GM18519 (cell line): ENCODE data around the gene HDAC9.
"Not testable (repeated sequence)": the region's sequence is repeated elsewhere in the genome, so short reads cannot be mapped to it uniquely, and the experiment has no call there.

Experiments used
- ATAC-seq: cut with Tn5 transposase; IDR thresholded peaks from one replicate; pipeline ENCODE4 v1.9.1; 2021; ENCODE audit warnings: mild to moderate bottlenecking, moderate library complexity; ENCODE audit not compliant: unreplicated experiment, low FRiP score

The HDAC9 gene

GRCh38 chr7:18993933-18994668 is 498.6 kb downstream of the HDAC9 start:
- ATAC-seq, result no peak

DNA sequence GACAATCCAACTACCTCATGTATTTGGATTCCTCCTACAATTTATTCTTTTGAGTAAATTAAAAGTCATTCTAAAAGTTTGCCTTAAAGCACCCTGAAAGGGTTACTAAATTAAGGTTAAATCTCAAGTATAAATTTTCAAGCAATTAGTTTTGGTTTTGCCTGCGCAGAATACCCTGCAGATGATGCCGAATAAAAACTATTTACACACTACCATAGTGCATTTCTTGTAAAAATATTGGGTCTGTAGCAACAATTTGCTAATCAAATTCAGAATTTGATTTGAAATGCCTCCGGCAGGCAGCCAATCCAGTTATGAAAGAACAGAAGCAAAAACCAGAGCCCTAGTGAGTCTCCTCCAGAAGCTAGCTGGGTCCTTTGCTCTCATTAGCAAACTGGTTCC is 499.7 kb downstream of the HDAC9 start:
- no peak for ATAC-seq

DNA sequence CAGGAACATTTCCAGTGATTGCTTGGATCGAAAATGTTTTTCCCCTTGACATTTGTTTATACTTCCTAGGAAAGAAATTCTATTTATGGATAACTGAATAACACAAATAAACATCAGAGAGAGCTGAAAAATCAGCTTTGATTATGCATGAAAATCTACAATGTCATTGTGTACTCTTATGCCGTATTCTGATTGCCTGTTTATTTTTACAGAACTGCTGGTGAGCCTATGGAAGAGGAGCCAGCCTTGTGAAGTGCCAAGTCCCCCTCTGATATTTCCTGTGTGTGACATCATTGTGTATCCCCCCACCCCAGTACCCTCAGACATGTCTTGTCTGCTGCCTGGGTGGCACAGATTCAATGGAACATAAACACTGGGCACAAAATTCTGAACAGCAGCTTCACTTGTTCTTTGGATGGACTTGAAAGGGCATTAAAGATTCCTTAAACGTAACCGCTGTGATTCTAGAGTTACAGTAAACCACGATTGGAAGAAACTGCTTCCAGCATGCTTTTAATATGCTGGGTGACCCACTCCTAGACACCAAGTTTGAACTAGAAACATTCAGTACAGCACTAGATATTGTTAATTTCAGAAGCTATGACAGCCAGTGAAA is 500.4 kb downstream of the HDAC9 start:
- ATAC-seq, result no peak

- no peak for ATAC-seq
These were observed 501.0 kb downstream of the HDAC9 start for GRCh38 chr7:18996583-18996982.

GRCh38 chr7:18997477-18998150 is 502.1 kb downstream of the HDAC9 start:
- no peak for ATAC-seq

- no peak for ATAC-seq
These were observed 504.9 kb downstream of the HDAC9 start for GRCh38 chr7:19000410-19000809.

DNA sequence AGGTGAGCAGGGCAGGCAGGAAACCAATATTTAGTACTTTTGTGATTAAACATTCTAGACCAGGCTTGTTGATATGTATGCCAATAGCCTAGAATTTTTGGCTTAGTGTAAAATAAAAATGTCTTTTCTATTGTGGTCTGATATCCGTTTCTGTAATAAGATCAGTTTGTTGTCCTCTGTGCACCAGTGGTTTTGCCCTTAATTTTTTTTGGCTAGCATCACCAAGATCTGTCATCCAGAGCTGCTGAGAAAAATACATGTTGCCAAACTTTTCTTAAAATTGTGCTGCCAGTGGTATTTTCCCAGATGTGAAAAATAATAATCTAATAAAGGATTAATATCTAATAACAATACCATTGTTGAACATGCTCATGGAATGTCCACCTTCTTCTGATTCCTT is 506.3 kb downstream of the HDAC9 start:
- no peak for ATAC-seq

DNA sequence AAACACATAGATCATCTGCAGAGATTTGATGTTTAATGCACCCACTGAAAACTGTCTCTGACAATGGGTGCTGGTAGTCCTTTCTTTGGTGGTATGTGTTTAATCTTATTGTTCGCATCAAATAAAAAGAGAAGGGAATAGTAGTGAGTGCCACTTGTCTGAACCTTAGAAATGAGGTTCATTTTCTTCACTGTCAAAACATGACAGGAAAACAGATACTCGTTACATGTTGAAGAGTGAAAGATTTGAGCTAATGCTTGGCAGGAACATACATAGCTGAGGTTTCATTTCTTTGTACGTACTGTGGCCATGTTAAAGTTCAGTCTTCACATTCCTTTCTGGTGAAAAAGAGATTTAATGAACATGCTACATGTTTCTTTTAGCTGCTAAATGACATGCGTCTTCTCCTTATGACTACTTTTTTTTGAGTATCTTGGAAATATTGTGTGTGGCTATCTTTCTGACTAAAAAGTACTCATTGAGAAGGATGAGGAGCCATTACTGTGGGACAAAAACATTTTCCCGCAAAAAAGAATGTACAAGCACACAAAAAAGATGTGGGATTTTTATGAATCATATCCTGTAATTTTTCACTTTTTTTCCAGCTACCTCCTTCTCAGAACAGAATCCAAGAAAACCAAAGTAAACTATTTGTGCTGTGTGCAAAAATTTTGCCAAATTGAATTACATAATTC is 513.8 kb downstream of the HDAC9 start:
- ATAC-seq, result no peak

DNA sequence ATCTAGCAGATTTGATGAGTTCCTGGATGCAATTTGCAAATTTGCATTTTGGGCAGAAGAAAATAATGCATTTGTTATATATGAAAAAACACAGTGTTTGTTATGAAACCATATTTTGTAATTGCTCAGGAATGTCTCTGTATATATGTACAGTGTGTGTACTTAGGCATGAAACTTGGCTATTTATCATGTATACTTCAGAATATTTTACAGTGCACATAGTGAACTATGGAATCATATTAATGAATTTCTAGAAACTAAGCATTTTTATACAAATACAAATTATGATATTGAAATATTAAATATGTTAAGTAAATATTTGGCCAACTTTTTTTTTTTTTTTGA is 514.4 kb downstream of the HDAC9 start:
- ATAC-seq, result no peak

DNA sequence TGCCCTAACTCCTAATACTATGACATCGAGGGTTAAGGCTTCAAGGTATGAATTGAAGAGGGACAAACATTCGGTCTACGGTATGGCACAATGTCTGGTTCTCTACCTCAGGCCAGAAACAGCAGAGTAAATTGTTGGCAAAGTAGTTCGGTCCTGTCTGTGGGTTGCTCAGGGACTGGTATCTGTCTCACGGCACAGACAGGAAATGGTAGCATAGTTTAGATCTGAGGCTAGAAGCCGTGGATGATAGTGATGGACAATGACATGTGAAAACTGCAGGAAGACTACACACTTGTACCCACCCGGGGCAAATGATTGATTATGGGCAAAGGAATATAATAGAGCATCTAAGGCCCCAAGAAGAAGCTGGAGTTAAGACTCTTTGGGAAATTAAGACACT is 515.7 kb downstream of the HDAC9 start:
- no peak for ATAC-seq

GRCh38 chr7:19015098-19015497 is 519.5 kb downstream of the HDAC9 start:
- ATAC-seq, result no peak

- ATAC-seq, result no peak
These were observed 520.6 kb downstream of the HDAC9 start for GRCh38 chr7:19016140-19016539.

- ATAC-seq, result no peak
These were observed 521.8 kb downstream of the HDAC9 start for GRCh38 chr7:19017374-19017773.

DNA sequence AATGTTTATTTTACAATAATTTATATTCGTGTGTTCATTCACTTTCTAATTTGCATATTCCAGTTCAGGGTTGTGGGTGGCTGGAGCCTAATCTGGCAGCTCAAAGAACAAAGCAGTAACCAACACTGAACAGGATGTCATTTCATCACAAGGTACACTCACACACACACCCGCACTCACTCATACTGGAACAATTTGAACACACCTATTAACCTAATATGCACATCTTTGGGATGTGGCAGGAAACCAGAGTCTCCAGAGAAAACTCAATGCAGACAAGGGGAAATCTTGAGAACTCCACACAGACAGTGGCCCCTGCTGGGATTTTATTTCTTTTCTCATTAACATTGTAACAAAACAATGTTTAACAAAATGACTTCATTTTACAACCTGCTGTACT is 524.5 kb downstream of the HDAC9 start:
- ATAC-seq, result no peak

DNA sequence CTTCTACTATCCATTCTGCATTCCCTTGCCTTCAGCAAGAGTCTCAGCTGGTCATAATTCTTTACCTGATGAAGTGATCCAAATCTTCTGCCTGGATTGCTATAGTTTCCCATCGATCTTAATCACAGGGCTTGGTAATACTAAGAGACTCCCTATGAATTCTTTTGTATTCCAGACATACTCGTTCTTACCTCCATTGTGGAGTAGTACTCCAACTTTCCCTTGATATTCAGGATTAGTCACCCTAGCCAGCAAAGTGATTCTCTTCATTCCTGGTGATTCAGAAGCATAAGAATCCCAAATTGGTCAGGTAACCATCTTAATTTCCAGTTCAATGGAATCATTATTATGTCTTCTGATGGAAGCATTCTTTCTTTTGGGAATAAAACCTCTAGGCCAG is 525.2 kb downstream of the HDAC9 start:
- no peak for ATAC-seq

DNA sequence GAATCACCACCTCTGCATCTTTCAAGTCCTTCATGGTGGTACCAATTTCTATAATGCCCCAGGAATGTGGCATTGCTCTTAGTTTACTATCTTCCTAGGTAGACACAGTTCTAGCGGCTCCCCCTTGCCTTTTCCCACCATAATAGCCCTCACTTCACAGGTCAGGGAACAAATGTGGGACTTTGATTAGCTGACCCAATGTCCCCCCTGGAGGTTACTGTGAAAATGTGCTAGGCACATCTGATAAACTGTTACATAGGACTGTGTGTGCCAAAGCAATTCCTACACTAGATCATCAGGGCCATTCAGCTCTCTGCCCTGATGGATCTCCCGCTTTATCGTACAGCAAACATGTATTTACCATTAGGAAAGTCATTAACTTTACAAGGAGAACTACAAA is 527.9 kb downstream of the HDAC9 start:
- ATAC-seq, result no peak

DNA sequence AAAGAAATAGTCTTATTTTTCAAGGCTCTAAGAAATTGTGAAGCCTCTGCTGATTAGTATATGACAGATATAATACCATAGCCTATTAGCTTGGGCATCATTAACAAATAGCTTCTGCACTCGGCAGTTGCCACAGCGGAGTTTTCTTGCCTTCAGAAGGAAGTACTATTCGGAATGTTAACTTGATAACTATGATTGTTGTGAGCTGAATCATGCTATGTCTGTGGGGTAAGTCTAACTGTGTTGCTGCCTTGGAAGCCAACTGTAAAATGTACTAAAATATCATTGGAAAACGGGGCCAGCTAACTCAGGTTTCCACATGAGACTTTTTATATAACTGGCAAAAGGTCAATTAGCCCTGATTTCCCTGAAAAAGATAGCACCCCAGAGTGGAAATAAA is 528.7 kb downstream of the HDAC9 start:
- no peak for ATAC-seq

DNA sequence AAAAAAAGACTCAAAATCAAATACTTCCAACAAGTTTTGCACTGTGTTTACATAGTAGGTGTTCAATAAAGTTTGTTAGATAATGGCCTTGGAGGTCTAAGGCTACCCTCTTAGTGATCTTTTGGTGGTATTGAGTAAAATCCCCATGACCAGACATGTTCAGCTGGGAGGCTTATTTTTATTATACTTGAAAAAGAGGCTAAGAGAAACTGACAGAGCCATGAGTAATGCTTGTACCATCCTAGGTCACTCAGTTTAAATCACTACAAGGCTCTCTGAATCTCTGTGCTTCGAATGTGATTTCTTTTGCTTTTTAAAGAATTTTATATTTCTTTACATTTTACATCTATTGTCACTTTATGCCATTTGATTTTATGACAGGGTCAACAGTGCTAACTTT is 531.3 kb downstream of the HDAC9 start:
- no peak for ATAC-seq

DNA sequence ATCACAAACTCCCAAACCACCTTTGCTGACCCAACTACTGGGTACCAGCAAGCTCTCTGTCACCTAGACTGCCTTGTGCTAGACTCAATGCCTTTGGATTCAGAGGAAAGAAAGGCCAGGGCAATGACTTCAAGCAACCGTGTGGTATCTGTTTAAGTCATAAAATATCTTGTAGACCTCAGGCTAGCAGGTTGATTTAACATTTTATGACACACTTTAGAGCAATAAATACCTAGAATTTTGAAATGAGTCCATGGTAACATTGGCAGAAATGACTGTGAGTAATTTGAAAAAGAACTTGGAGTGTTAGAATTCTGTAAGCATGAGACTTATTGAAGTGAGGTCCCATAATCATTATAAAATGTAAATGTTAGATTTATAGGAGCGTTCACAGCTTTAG is 534.7 kb downstream of the HDAC9 start:
- no peak for ATAC-seq

GRCh38 chr7:19032942-19033341 is 537.4 kb downstream of the HDAC9 start:
- ATAC-seq, result not testable (repeated sequence)

DNA sequence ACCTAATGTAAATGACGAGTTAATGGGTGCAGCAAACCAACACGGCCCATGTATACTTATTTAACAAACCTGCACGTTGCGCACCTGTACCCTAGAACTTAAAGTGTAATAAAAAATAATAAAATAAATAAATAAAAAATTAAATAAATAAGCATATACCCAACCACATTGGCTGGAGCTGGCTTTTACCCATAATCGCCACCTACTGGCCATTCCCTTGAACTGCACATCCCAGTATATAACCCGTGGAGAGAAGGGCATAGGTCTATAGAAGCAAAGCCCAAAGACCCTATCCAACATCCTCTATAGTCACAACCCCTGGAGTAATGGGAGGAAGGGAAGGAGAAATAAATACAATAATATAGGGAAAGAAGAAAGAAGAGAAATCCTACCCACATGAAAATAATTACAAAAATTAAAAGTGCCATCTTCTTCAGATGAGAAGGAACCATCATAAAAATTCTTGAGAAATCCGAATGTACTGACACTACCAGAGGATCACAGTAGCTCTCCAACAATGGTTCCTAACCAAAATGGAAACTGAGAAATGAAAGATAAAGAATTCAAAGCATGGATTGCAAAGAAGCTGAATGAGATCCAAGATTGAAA is 556.3 kb downstream of the HDAC9 start:
- ATAC-seq, result peak; percentile 82
